ENCODE measurements around the gene OGFOD3. TPM values are rescaled to one million over a fixed set of nuclear protein-coding genes. Genes with fewer than 3 reads are reported as not detected.

Gene OGFOD3
- total RNA-seq, 4 donors from 2014 or later, result 22.9 to 31.6 (median 28.6) TPM

GRCh38 chr17:82410014-82410716 lies 8.2 kb downstream of the OGFOD3 start:
- TF ChIP-seq CTCF (IDR thresholded peaks at IDR 0.05), result no peak
- ATAC-seq (ENCODE audit: low FRiP score) (no peak), DNase-seq (ENCODE audit: low spot score) (no peak)

- TF ChIP-seq CTCF (IDR thresholded peaks at IDR 0.05), result no peak
- DNase-seq (ENCODE audit: low spot score) (no peak), ATAC-seq (ENCODE audit: low FRiP score) (no peak)
These were observed 9.5 kb downstream of the OGFOD3 start for GRCh38 chr17:82408938-82409318.

GRCh38 chr17:82408288-82408937 lies 10.0 kb downstream of the OGFOD3 start:
- no peak for TF ChIP-seq CTCF (IDR thresholded peaks at IDR 0.05)
- no peak for DNase-seq (ENCODE audit: low spot score)
- no peak for ATAC-seq (ENCODE audit: low FRiP score)

GRCh38 chr17:82407255-82407654 lies 11.1 kb downstream of the OGFOD3 start:
- ATAC-seq (ENCODE audit: low FRiP score), result no peak
- DNase-seq (ENCODE audit: low spot score), result no peak

GRCh38 chr17:82406131-82406671 lies 12.2 kb downstream of the OGFOD3 start:
- ATAC-seq (ENCODE audit: low FRiP score) (no peak), DNase-seq (ENCODE audit: low spot score) (no peak)
- no peak for TF ChIP-seq CTCF (IDR thresholded peaks at IDR 0.05)

More at GRCh38 chr17:82407255-82407654, 11.1 kb downstream of the OGFOD3 start:
- TF ChIP-seq CTCF (IDR thresholded peaks at IDR 0.05), result no peak

- DNase-seq (ENCODE audit: low spot score) (no peak), ATAC-seq (ENCODE audit: low FRiP score) (no peak)
- TF ChIP-seq CTCF (IDR thresholded peaks at IDR 0.05), result no peak
These were observed 13.3 kb downstream of the OGFOD3 start for GRCh38 chr17:82405051-82405450.

Data from omental fat pad (tissue), 4 donors.